Epithelial cell of esophagus (primary cell): Measurements from ENCODE around the gene TEX11.
"Not testable (repeated sequence)": the region's sequence is repeated elsewhere in the genome, so short reads cannot be mapped to it uniquely, and the experiment has no call there.

Experiments used
- DNase-seq: peaks from one replicate; pipeline ENCODE4 v3.0.0; 2010; ENCODE audit warnings: low read depth
- H3K4me3 ChIP-seq: 2 replicates; pipeline ENCODE4 v1.5.1; 2011; ENCODE audit warnings: mild to moderate bottlenecking, low read length, control low read depth
- TF ChIP-seq, protein P1 (sequence below): IDR thresholded peaks from 2 replicates; pipeline ENCODE4 v1.5.1; 2011; ENCODE audit warnings: low read depth, mild to moderate bottlenecking, low read length, control low read depth, inconsistent platforms; ENCODE audit not compliant: insufficient read depth; ENCODE audit errors: missing control alignments

TEX11 gene

DNA sequence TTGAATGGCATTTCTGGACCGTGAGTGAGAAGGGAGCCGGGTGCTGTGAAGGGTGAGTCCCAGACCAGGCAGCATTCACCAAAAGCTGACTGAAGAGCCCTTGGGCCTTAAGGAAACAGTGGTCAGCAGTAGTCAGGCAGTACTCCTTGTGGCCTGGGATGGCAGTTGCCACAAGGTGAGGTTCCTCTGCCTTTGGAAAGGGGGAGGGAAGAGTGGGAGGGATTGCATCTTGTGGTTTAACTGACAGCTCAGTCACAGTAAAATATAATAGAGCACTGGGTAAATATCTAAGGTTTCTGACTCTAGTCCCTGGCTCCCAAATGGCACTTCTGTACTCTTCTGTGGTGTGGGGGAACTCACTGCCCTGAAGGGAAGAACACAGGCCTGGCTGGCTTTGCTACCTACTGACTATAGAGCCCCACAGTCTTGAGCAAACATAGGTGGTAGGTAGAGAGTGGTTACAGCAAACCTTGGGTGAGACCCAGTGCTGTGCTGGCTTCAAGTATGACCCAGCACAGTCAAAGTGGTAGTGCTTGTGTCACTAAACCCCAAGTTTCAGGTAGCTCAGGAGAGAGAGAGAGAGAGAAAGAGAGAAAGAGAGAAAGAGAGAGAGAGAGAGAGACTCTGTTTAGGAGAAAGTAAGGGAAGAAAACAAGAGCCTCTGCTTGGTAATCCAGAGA, 154.2 kb downstream of the TEX11 start:
- TF ChIP-seq, protein P1, sequence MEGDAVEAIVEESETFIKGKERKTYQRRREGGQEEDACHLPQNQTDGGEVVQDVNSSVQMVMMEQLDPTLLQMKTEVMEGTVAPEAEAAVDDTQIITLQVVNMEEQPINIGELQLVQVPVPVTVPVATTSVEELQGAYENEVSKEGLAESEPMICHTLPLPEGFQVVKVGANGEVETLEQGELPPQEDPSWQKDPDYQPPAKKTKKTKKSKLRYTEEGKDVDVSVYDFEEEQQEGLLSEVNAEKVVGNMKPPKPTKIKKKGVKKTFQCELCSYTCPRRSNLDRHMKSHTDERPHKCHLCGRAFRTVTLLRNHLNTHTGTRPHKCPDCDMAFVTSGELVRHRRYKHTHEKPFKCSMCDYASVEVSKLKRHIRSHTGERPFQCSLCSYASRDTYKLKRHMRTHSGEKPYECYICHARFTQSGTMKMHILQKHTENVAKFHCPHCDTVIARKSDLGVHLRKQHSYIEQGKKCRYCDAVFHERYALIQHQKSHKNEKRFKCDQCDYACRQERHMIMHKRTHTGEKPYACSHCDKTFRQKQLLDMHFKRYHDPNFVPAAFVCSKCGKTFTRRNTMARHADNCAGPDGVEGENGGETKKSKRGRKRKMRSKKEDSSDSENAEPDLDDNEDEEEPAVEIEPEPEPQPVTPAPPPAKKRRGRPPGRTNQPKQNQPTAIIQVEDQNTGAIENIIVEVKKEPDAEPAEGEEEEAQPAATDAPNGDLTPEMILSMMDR, result no peak
- no peak for DNase-seq
- no peak overlapping the region for H3K4me3 ChIP-seq

DNA sequence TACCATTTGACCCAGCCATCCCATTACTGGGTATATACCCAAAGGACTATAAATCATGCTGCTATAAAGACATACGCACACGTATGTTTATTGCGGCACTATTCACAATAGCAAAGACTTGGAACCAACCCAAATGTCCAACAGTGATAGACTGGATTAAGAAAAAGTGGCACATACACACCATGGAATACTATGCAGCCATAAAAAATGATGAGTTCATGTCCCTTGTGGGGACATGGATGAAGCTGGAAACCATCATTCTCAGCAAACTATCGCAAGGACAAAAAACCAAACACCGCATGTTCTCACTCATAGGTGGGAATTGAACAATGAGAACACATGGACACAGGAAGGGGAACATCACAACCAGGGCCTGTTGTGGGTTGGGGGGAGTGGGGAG, 174.7 kb downstream of the TEX11 start:
- not testable (repeated sequence) for H3K4me3 ChIP-seq, DNase-seq

DNA sequence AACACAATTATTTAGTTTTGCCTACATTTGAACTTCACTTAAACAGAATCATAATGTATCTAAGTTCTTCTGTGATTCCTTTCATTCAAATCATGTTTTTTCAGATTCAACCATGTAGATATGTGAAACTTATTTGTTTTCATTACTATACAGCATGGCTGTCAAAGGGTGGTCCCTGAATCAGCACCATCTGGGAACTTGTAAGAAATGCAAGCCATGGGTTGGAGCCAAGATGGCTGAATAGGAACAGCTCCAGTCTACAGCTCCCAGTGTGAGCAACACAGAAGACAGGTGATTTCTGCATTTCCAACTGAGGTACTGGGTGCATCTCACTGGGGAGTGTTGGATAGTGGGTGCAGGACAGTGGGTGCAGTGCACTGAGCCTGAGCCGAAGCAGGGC, 180.6 kb downstream of the TEX11 start:
- DNase-seq, H3K4me3 ChIP-seq: not testable (repeated sequence)

DNA sequence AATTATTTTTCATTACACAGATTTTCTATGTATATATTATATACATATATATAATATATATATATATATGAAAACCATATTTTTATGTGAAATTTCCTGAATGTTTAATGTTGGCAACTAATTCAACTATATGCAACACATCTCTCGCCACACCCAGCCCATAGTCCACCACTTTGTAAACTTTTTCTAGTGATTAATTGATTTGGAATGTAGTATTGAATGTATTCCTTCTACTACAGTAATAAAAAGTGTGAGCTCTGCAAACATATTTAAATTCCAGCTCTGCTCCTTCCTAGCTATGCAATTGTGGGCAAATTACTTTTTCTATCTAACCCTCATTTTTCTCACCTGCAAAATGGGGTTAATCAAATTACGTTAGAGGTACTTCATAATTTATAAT, 187.8 kb downstream of the TEX11 start:
- no peak overlapping the region for H3K4me3 ChIP-seq
- peak; percentile 0 for DNase-seq
- TF ChIP-seq, protein P1, result no peak

DNA sequence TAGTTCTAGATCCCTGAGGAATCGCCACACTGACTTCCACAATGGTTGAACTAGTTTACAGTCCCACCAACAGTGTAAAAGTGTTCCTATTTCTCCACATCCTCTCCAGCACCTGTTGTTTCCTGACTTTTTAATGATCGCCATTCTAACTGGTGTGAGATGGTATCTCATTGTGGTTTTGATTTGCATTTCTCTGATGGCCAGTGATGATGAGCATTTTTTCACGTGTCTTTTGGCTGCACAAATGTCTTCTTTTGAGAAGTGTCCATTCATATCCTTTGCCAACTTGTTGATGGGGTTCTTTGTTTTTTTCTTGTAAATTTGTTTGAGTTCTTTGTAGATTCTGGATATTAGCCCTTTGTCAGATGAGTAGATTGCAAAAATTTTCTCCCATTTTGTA, 197.2 kb downstream of the TEX11 start:
- not testable (repeated sequence) for H3K4me3 ChIP-seq, DNase-seq

DNA sequence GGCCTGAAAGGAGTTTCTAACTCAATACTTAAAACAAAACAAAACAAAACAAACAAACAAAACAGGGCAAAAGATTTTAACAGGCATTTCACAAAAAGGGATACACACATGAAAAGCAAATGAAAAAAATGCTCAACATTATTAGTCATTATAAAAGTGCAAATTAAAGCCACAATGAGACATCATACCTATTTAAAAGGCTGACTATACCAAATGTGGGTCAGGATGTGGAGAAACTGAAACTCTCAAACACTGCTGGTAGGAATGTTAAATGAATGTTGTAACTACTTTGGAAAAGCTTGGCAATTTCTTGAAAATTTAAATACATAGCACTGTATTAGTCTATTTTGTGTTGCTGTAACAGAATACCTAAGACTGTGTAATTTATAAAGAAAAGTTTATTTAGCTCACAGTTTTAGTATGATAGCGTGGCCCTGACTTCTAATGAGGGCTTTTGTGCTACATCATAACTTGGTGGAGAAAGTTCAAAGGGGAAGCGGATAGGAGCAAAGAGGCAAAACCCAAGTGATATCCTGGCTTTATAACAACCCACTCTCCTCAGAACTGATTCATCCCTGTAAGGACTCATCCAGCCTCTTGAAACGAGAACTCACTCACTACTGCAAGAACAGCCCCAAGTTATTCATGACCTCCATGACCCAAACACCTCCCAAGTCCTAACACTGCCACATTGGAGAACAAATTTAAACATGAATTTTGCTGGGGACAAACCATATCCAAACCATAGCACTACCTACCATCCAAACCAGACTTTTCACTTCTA, 214.0 kb downstream of the TEX11 start:
- DNase-seq, result no peak
- no peak overlapping the region for H3K4me3 ChIP-seq
- TF ChIP-seq, protein P1, result no peak

DNA sequence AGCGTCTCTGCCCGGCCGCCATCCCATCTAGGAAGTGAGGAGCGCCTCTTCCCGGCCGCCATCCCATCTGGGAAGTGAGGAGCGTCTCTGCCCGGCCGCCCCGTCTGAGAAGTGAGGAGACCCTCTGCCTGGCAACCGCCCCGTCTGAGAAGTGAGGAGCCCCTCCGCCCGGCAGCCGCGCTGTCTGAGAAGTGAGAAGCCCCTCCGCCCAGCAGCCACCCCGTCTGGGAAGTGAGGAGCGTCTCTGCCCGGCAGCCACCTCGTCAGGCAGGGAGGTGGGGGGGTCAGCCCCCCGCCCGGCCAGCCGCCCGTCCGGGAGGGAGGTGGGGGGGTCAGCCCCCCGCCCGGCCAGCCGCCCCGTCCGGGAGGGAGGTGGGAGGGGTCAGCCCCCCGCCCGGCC, 229.1 kb downstream of the TEX11 start:
- not testable (repeated sequence) for H3K4me3 ChIP-seq, DNase-seq

DNA sequence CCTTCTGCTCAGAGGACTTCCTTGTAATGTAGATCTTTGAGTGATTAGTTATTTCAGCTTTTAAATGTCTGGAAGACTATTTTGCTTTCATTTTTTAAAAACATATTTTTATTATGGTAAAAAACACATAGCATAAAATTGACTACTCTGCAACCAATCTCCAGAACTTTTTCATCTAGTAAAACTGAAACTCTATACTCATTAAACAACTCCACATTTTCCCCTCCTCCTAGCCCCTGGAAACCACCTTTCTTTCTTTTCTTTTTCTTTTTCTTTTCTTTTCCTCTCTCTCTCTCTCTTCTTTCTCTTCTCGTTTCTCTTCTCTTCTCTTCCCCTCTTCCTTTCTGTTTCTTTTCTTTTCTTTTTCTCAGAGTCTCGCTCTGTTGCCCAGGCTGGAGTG, 233.2 kb downstream of the TEX11 start:
- TF ChIP-seq, protein P1, result no peak
- H3K4me3 ChIP-seq, result no peak overlapping the region
- DNase-seq, result no peak

DNA sequence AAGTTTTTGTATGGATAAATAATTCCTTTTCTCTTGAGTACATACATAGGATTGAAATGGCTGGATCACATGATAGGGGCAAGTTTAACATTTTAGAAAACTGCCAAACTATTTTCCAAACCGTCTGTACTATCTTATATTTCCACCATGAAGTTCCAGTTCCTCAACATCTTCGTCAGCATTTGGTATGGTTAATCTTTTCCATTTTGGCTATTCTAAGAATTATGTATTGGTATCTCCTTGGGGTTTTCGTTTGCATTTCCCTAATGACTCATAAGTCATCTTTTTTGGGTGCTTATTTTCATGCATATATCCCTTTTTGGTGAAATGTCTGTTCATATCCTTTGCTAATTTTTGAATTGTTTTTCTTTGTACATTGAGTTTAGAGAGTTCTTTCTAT, 236.2 kb downstream of the TEX11 start:
- no peak overlapping the region for H3K4me3 ChIP-seq
- DNase-seq, result no peak
- TF ChIP-seq, protein P1, result no peak
